PFSK-1 (cell line): ENCODE measurements around the gene GNB1L.

ENCODE experiments used
- POLR2AphosphoS5 ChIP-seq: IDR thresholded peaks from 2 replicates; pipeline ENCODE4 v1.6.1; 2012; ENCODE audit warnings: low read depth, mild to moderate bottlenecking, control low read depth, low read length, moderate library complexity
- REST ChIP-seq, 2 experiments: IDR thresholded peaks; 2 replicates each; pipeline versions ENCODE4 v1.6.1 to v1.8.0; 2011 to 2012; ENCODE audit warnings: low read depth in 2 of 2, low read length in 2 of 2, control low read depth in 1 of 2, inconsistent platforms in 1 of 2, mild to moderate bottlenecking in 1 of 2, moderate library complexity in 1 of 2; ENCODE audit not compliant: insufficient read depth in 1 of 2
- TAF1 ChIP-seq: IDR thresholded peaks from 2 replicates; pipeline ENCODE4 v1.6.1; 2012; ENCODE audit warnings: low read length, control low read depth, borderline replicate concordance; ENCODE audit not compliant: insufficient read depth

GRCh38 chr22:19772673-19773469, 81.8 kb downstream of the GNB1L start:
- TF ChIP-seq POLR2AphosphoS5 (no peak), TAF1 (no peak), REST (IDR thresholded peaks at IDR 0.05; ENCODE audit: insufficient read depth in 1 of 2, low read depth in 2 of 2, low read length in 2 of 2) (no peak)
